GM18508 (cell line): ENCODE results near the gene GTF2A2.
"Not testable (repeated sequence)": the region's sequence is repeated elsewhere in the genome, so short reads cannot be mapped to it uniquely, and the experiment has no call there.

Experiments
- ATAC-seq: cut with Tn5 transposase; IDR thresholded peaks from one replicate; pipeline ENCODE4 v1.9.1; 2021; ENCODE audit warnings: moderate number of reproducible peaks; ENCODE audit not compliant: insufficient read depth, unreplicated experiment

Gene GTF2A2

DNA sequence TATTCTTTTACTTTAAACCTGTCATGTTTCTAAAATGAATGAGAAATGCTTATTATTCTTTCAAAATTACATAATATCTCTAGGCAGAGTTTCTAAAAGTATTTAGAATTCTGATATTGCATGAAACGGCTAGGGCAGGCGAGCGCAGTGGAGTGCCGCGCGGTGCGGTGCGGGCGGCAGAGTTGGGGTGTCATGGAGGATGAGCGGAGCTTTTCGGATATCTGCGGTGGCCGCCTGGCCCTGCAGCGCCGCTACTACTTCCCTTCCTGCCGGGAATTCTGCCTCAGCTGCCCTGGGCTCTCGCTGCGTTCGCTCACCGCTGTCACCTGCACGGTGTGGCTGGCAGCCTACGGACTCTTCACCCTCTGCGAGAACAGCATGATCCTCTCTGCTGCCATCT, 19.2 kb upstream of the GTF2A2 start:
- ATAC-seq, result no peak

DNA sequence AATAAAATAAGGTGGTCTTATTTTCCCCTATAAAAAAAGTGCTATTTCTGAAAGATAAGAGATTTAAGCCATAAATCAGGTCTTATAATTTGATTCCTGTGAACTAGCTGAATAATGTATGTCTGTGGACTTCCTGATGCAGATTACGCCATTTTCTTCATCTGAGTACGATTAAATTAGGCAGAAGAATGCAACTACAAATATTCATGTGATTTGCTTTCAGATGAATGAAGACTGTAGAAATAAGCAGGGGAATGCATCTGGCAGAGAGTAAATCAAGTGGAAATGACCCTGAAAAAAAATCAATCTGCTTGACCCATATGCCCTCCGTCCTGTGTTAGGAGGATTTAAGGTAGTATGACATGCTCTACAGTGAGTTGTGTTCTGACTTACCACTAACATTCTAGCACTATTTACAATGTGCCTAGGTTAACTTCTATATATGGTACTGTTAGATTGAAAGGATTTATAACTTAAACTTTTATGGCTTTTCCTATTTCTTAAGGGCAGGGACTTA, 17.1 kb upstream of the GTF2A2 start:
- ATAC-seq, result no peak

DNA sequence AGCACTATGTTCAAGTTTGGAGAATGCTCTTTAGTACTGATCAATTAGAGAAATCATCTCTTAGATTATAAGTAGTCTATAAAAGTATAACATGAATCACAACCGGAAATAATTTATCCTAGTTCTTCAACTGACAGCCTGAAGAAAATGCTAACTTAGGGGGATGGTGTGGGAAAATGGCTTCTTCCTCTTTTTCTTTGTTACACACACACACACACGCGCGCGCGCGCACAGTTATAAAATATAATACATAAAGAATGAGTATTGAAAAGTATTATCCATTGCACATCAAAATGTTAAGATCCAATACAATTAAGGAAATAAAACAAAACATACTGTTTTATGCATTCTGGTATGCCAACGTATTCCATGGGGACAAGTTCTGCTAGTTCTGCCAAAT, 11.2 kb upstream of the GTF2A2 start:
- ATAC-seq, result no peak

DNA sequence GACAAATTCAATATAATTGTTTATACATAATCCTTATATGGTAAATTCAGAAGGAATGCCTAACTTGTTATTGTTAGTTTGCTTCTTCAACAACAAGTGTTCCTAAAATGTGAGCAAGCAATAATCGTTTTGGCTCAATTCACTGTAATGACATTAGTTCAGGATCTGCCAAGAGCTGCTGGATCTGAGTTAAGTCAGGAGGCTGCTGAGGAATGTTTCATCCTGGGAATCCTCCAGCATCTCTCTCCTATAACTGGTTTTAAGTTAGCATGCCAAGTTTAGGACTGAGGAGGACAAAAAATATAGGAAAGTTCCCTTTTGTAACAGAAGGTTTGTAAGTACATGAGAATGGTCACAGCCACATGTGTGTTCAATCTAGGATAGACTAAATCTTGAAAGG, 4.9 kb upstream of the GTF2A2 start:
- no peak for ATAC-seq

DNA sequence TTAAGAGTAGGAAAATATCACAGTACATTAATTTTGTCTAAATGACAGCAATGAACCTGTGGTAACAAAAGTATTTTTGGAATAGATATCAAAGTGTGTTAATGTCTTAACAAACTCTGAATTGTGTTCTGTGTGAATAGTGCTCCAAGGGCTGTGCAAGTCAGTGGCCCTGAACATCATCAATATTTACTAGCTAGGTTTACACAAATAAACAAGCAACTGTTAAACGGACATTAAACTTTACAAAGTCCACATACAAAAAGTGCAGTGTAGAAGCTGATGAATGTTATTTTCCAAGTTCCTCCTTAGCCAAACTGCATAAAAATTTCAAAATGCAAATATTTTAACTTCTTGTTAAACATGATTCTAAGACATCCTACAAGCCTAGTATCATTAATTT, 2.1 kb upstream of the GTF2A2 start:
- no peak for ATAC-seq

DNA sequence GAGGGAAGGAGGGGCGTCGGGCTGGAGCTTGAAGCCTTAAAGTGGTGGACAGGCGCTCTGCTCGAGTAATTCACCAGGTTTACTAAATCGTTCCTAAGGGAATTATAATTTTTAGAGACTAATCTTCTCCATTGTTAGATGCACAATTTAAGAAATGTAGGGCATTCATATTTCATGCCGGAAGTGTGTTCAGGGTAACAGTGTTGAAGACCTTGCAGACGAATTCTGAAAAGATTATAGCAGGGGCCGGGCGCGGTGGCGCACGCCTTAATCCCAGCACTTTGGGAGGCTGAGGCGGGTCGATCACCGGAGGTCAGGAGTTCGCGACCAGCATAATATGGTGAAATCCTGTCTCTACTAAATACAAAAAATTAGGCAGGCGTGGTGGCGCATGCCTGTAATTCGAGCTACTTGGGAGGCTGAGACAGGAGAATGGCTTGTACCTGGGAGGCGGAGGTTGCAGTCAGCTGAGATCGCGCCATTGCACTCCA, 365 bp upstream of the GTF2A2 start:
- no peak for ATAC-seq

DNA sequence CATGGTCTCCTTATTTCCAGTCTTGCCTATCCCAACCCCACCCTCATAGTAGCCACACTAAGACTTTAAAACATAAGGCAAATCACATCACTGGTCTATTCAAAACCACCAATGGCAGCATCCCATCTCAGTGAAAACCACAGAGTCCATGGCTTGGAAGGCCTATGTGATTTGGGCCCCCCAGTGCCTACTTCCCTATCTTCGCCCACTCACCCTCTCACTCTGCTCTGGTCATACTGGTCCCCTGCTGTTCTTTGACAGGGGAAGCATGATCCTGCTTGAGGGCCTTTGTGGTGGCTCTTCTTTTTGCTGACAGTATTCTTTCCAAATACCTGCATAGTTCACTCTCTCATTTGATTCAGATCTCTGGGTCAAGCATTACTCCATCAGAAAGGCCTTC, 3.3 kb downstream of the GTF2A2 start:
- no peak for ATAC-seq

DNA sequence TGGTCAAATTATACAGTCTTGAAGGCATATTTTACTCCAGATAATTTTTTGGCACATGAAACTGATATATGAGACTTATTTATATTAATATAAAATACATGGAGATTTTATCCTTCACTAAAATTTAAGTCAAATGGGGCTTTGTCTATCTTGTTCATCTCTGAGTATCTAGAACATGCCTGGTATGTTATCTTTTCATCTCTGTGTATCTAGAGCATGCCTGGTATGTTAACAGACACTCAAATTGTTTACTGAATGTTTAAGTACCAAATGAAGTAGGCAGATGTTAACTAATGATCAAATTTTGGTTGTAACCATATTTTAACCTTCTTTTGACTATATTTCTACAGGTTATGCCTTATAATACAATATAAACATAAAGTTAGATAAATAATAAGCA, 7.7 kb downstream of the GTF2A2 start:
- no peak for ATAC-seq

DNA sequence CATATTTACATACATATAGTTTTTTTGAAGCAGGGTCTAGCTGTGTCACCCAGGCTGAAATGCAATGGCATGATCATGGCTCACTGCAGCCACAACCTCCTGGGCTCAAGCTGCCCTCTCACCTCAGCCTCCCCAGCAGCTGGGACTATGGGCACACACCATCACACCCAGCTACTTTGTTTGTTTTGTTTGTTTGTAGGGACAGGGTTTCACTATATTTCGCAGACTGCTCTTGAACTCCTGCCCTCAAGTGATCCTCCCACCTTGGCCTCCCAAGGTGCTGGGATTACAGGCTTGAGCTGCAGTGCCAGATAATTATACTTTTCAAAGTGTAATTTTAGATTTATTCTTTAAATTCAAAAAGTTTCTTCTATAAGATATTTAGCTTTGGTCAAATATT, 10.2 kb downstream of the GTF2A2 start:
- ATAC-seq, result no peak

DNA sequence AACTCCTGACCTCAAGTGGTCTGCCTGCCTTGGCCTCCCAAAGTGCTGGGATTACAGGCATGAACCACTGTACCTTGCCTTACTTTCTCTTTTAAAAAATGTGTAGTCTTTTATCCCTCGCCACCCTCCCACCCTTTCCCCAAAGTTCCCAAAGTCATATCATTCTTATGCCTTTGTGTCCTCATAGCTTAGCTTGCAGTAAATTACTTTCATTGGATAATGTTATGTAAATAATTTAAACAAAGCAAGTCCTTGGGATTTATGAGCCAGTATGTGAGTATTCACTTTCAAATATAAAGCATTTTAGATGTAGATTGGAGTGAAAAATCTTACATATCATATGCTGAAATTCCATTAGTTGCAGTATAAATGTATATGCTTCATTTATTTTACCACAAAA, 11.0 kb downstream of the GTF2A2 start:
- ATAC-seq, result no peak

DNA sequence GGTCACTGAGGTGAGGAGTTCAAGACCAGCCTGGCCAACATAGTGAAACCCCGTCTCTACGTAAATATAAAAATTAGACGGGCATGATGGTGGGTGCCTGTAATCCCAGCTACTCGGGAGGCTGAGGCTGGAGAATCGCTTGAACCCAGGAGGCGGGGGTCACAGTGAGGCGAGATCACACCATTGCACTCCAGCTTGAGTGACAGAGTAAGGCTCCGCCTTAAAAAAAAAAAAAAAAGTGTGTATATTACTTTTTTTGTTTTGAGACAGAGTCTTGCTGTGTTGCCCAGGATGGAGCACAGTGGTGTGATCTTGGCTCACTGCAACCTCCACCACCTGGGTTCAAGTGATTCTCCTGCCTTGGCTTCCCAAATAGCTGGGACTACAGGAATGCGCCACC, 11.5 kb downstream of the GTF2A2 start:
- not testable (repeated sequence) for ATAC-seq

DNA sequence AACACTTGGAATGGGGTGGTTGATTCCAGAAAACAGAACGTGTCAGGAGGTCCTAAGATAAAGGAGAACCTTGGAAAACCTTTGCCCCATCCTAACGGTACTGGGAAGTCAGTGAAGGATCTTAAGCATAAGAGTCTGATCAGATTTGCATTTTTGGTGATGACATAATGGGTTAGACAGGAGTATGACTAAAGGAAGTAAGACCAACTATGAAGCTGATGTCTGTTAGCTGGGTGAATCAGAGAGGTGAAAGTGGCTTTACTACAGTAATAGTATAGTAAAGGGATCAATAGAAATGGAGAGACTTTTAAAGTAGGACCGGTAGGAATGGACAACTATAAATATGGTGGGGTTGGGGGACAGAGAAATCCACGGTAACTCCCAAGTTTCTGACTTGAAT, 12.6 kb downstream of the GTF2A2 start:
- no peak for ATAC-seq

DNA sequence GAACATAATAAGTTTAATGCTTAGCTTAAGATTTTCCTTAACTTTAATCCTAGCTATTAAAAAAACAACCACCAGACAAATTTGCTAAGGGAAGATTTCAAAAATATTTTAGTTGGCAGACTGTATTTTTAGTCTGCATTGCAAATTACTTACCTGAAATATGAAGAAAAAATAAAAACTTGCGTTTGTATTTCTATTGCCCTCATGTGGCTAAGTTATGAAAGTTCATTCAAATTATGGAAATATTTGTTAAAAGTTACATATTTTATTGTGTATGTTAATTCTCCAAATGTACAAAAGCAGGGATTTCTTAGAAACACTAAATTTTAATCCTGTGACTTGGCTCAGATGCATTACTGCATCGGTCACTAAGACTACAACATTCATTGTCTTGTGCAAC, 15.0 kb downstream of the GTF2A2 start:
- ATAC-seq, result no peak

DNA sequence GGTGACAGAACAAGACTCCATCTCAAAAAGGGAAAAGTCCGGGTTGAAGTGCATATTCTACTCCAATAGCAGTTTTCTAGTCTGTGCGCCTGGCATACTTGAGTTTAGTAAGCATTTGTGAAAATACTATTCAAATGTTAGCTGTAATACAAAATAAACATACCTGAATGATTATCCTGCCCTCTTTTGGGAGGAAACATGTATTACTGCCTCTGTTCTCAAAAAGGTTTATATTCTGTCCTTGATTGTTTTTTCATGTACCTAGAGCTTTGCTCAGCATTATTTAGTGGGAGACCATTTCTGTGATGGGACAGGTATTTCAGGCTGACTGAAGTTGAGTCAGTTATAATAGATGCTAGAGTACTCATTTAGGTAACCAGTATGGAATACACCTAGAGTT, 19.8 kb downstream of the GTF2A2 start:
- ATAC-seq, result not testable (repeated sequence)

DNA sequence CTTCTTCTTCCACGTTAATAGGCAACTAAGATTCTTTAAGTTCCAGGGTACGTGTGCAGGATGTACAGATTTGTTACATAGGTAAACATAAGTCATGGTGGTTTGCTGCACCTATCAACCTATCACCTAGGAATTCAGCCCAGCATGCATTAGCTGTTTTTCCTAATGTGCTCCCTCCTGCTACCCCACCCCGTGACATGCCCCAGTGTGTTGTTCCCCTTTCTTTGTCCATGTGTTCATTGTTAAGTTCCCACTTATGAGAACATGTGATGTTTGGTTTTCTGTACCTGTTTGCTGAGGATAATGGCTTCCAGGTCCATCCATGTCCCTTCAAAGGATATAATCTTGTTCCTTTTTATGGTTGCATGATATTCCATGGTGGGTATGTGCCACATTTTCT, 21.1 kb downstream of the GTF2A2 start:
- ATAC-seq, result no peak

DNA sequence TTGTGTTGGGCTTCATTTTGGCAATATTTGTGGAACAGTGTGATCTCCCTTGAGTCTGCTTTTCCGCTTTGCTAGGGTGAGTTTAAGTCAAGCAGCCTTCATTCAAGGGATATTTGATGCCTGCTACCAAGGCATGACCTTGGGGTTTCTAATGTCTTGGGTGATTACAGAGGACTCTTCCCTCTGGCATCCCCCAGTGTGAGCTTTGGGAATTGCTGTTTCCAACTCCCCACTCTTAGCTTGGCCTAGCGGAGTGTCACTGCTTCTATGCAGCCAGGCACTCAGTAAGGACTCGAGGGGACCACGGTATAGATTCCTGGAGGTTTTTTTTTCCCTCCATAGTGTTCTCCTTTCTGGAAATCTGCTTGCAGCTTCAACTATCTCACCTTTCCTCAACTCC, 24.6 kb downstream of the GTF2A2 start:
- ATAC-seq, result no peak

DNA sequence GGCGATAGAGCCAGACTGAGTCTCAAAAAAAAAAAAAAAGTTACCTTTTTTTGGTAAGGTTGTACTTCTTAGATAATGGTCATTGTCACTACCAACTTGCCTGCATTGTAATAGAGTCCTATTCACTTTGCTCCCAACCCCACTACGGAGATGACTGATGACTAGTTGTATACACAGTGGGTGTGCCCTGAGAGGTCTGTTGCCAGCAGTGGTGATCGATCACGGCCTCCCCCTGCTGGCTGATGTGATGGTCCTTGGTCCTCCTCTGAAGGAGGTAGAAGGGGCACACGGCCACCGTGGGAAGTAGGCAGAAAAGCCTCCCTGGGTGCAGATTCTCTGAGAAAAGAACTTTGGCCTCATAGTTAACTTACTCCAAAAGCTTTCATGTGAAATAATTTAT, 35.0 kb downstream of the GTF2A2 start:
- ATAC-seq, result no peak

DNA sequence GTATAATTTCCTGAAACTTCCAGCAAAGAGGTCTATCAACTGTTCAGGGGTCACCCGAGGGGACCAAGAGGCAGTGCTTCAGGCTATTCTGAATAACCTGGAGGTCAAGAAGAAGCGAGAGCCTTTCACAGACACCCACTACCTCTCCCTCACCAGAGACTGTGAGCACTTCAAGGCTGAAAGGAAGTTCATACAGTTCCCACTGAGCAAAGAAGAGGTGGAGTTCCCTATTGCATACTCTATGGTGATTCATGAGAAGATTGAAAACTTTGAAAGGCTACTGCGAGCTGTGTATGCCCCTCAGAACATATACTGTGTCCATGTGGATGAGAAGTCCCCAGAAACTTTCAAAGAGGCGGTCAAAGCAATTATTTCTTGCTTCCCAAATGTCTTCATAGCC, 38.9 kb downstream of the GTF2A2 start:
- ATAC-seq, result no peak

DNA sequence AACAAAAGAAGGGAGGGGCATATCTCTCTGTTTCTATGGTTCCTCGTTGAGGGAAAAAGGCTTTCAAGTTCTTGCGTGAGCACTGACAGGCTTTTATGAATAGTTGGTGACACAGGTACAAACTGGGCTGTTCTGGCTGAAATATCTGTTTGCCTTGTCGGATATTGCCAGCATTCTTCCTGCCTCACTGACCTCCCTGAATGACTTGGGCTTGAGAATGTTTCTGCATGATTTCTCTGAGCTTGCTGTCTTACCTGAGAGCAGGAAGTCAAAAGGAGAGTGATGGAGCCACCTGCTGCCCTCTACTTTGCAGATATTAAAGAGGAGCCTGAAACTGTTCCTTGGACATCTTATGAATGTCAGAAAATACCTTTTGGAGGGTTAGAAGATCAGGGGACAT, 40.9 kb downstream of the GTF2A2 start:
- no peak for ATAC-seq

DNA sequence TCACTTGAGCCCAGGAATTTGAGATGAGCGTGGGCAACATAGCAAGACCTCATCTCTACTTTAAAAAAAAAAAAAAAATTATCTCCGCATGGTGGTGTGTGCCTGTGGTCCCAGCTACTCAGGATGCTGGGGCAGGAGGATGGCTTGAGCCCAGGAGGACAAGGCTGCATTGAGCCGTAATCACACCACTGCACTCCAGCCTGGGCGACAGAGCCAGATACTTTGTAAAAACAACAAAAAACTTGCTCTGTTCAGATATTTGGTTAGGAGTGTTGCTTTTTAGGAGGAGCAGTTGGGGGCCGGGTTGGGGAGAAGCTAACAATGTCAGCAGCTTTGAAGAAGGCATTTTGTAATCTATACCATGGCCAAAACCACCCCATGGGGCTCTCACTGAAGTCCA, 41.7 kb downstream of the GTF2A2 start:
- ATAC-seq, result no peak

DNA sequence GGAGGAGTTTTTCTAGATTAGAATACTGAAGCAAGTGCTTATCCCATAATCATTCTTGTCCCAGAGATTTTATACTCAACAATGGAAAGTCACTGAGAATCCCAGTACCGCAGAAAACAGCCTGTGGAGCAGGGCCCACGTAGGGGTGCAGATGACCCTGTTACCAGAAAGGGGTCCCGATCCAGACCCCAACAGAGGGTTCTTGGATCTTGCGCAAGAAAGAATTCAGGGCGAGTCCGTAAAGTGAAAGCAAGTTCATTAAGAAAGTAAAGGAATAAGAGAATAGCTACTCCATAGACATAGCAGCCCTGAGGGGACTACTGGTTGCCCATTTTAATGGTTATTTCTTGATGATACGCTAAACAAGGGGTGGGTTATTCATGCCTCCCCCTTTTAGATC, 43.2 kb downstream of the GTF2A2 start:
- no peak for ATAC-seq

DNA sequence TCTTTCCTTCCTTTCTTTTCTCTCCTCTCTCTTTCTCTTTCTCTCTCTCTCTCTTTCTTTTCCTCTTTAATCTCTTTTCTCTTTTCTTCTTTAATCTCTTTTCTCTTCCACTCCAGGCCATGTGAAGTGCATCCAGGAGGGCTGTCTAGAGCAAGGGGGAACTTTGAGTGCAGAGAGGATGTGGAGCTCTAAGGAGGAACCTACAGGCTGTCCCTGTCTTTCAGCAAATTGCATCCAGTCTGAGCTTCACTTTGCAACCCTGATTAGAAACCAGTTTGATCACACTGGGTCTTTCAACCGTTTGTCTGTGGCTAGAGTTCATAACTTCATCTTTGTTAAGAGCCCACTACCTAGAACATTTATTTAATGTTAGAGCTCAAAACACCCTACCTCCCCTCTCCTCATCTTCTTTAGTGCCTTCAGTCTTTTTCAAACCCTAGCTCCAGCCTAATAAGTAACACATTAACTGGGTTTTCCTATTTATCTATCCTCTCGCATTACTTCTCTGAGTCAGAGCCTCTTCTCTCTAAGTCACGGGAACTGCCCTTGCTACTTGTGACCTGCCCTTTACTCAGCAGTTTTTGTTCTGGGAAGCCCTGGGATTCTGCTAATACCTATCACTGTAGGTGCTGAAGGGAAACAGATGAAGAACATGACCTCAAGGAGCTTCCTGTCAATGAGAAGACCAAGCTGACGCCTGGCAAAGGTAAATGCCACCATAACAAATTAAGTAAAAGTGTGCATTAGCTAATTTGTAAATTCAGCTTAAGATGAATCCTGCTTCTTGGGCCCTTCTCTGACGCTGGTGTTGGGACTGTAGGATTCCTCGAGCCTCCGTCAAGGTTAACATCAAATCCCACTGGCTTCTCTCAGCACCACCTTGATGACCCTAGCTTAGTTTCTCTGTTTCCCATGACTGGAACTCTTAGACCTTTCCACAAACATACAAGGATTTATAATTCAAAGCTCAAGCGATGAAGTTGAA, 45.7 kb downstream of the GTF2A2 start, which contains the start of gene GCNT3:
Gene GCNT3, plus strand, starts transcription at position 508 of the 985 bp plus-strand sequence. CDS start 6,456 bp downstream, outside the sequence.
- ATAC-seq, result no peak
